SK-N-SH (cell line): Measurements from ENCODE around the gene TCF12. TPM values are rescaled to one million over a fixed set of nuclear protein-coding genes. Genes with fewer than 3 reads are reported as not detected.

ENCODE experiments used
- CTCF ChIA-PET: fragments of 300-600, 350-600 bp; formaldehyde crosslinking; extraction: SDS; loops from one replicate; lab custom pipeline; 2021; lab: Yijun Ruan, JAX
- POLR2A ChIA-PET: fragments of 350-600 bp; sonication (Branson Sonifier 250); formaldehyde crosslinking; extraction: SDS; loops from one replicate; lab custom pipeline; 2020; ENCODE audit warnings: antibody characterized with exemption, inconsistent platforms; lab: Yijun Ruan, JAX
- DNase-seq: peaks from one replicate; pipeline ENCODE4 v3.0.0; 2012
- H2AFZ ChIP-seq: fragments of 200-600 bp; sonication (generic); 2 replicates; pipeline ENCODE4 v1.8.1; 2016; ENCODE audit warnings: antibody characterized with exemption, mild to moderate bottlenecking, low read depth
- H3F3A ChIP-seq: fragments of 200-600 bp; sonication (generic); replicated peaks from 2 replicates; pipeline ENCODE3; 2016; ENCODE audit warnings: antibody characterized with exemption, mild to moderate bottlenecking; ENCODE audit not compliant: insufficient read depth
- H3K27ac ChIP-seq, 2 experiments: fragments of 200-500 bp in 1 of 2; fragments of 200-600 bp in 1 of 2; sonication (Bioruptor generic) in 1 of 2; sonication (generic), shearing (Covaris generic) in 1 of 2; 2 replicates each; pipeline versions ENCODE4 v1.5.1 to v1.6.1; 2014 to 2016; ENCODE audit warnings: low read depth in 2 of 2, inconsistent platforms in 1 of 2, low read length in 1 of 2, mild to moderate bottlenecking in 1 of 2, mixed read lengths in 1 of 2
- H3K27me3 ChIP-seq: fragments of 200-600 bp; sonication (generic), shearing (Covaris generic); 2 replicates; pipeline ENCODE4 v1.6.1; 2016; ENCODE audit warnings: mixed run types; ENCODE audit not compliant: insufficient read depth
- H3K36me3 ChIP-seq, 2 experiments: fragments of 200-500 bp in 1 of 2; fragments of 200-600 bp in 1 of 2; sonication (Bioruptor generic) in 1 of 2; sonication (generic) in 1 of 2; replicated peaks in 1 of 2; 2 replicates each; pipeline versions ENCODE3 to v1.5.1; 2014 to 2016; ENCODE audit warnings: low read length in 1 of 2, mild to moderate bottlenecking in 1 of 2; ENCODE audit not compliant: insufficient read depth in 2 of 2, control insufficient read depth in 1 of 2
- H3K4me1 ChIP-seq, 2 experiments: fragments of 200-500 bp in 1 of 2; fragments of 200-600 bp in 1 of 2; sonication (Bioruptor generic) in 1 of 2; sonication (generic), shearing (Covaris generic) in 1 of 2; 2 replicates each; pipeline versions ENCODE4 v1.5.1 to v1.6.1; 2014 to 2016; ENCODE audit warnings: low read depth in 1 of 2, low read length in 1 of 2, mixed run types in 1 of 2; ENCODE audit not compliant: insufficient read depth in 2 of 2, control insufficient read depth in 1 of 2
- H3K4me2 ChIP-seq: fragments of 200-600 bp; sonication (generic), shearing (Covaris generic); 2 replicates; pipeline ENCODE4 v1.6.1; 2017; ENCODE audit warnings: mixed run types
- H3K4me3 ChIP-seq, 2 experiments: fragments of 200-500 bp in 1 of 2; fragments of 200-600 bp in 1 of 2; sonication (Bioruptor generic) in 1 of 2; sonication (generic), shearing (Covaris generic) in 1 of 2; 2 replicates each; pipeline versions ENCODE4 v1.5.1 to v1.8.1; 2014 to 2016; ENCODE audit warnings: low read depth in 2 of 2, inconsistent platforms in 1 of 2, low read length in 1 of 2, mild to moderate bottlenecking in 1 of 2, mixed read lengths in 1 of 2, moderate library complexity in 1 of 2
- H3K79me2 ChIP-seq: fragments of 200-600 bp; sonication (generic); 2 replicates; pipeline ENCODE4 v1.8.1; 2017; ENCODE audit warnings: mild to moderate bottlenecking; ENCODE audit not compliant: insufficient read depth
- H3K9ac ChIP-seq: fragments of 200-600 bp; sonication (generic); 2 replicates; pipeline ENCODE4 v1.6.1; 2017; ENCODE audit warnings: mixed run types
- H3K9me2 ChIP-seq: fragments of 200-600 bp; sonication (generic); 2 replicates; pipeline ENCODE4 v1.6.1; 2017; ENCODE audit warnings: mixed run types
- H3K9me3 ChIP-seq: fragments of 200-600 bp; sonication (generic); 2 replicates; pipeline ENCODE4 v1.6.1; 2017; ENCODE audit warnings: mixed run types, mild to moderate bottlenecking, moderate library complexity
- H4K20me1 ChIP-seq: fragments of 200-600 bp; sonication (generic); 2 replicates; pipeline ENCODE4 v1.6.1; 2017; ENCODE audit warnings: mild to moderate bottlenecking, mixed run types; ENCODE audit not compliant: insufficient read depth
- CHD2 ChIP-seq: fragments of 150-350 bp; IDR thresholded peaks from 2 replicates; pipeline ENCODE4 v1.6.1; 2018; ENCODE audit warnings: low read length; ENCODE audit not compliant: partially characterized antibody
- ELF1 ChIP-seq: IDR thresholded peaks from 2 replicates; pipeline ENCODE4 v1.4.0; 2012
- FOSL2 ChIP-seq: IDR thresholded peaks from 2 replicates; pipeline ENCODE4 v1.4.0; 2012; ENCODE audit warnings: low read depth, mild to moderate bottlenecking, moderate library complexity, borderline replicate concordance
- FOXM1 ChIP-seq: IDR thresholded peaks from 2 replicates; pipeline ENCODE4 v1.4.0; 2012; ENCODE audit warnings: low read depth, mild to moderate bottlenecking
- GABPA ChIP-seq: IDR thresholded peaks from 2 replicates; pipeline ENCODE4 v1.4.0; 2012; ENCODE audit warnings: low read depth, mild to moderate bottlenecking
- MAX ChIP-seq: IDR thresholded peaks from 2 replicates; pipeline ENCODE4 v1.4.0; 2012; ENCODE audit warnings: low read depth
- MEF2A ChIP-seq: IDR thresholded peaks from 2 replicates; pipeline ENCODE4 v1.4.0; 2012; ENCODE audit warnings: low read depth, borderline replicate concordance
- NRF1 ChIP-seq: IDR thresholded peaks from 2 replicates; pipeline ENCODE4 v1.6.1; 2012; ENCODE audit warnings: low read depth, mild to moderate bottlenecking, low read length
- RCOR1 ChIP-seq: fragments of 150-350 bp; IDR thresholded peaks from 2 replicates; pipeline ENCODE4 v1.6.1; 2017; ENCODE audit warnings: antibody characterized with exemption, low read length
- REST ChIP-seq: IDR thresholded peaks from 2 replicates; pipeline ENCODE4 v1.6.1; 2012; ENCODE audit warnings: mild to moderate bottlenecking, low read depth, low read length, moderate library complexity
- RFX5 ChIP-seq: IDR thresholded peaks from 2 replicates; pipeline ENCODE4 v1.6.1; 2012; ENCODE audit warnings: mild to moderate bottlenecking, improper control_type of control experiment, low read length
- RXRA ChIP-seq: IDR thresholded peaks from 2 replicates; pipeline ENCODE4 v1.4.0; 2012; ENCODE audit warnings: low read depth, mild to moderate bottlenecking, borderline replicate concordance
- SIN3A ChIP-seq: IDR thresholded peaks from 2 replicates; pipeline ENCODE4 v1.6.1; 2012; ENCODE audit warnings: low read depth, mild to moderate bottlenecking, low read length, moderate library complexity, borderline replicate concordance
- TAF1 ChIP-seq: IDR thresholded peaks from 2 replicates; pipeline ENCODE4 v1.6.1; 2012; ENCODE audit warnings: low read depth, mild to moderate bottlenecking, low read length, moderate library complexity, borderline replicate concordance
- TCF12 ChIP-seq: IDR thresholded peaks from 2 replicates; pipeline ENCODE4 v1.4.0; 2012
- USF1 ChIP-seq: IDR thresholded peaks from 2 replicates; pipeline ENCODE4 v1.4.0; 2012; ENCODE audit warnings: low read depth, borderline replicate concordance
- YY1 ChIP-seq: IDR thresholded peaks from 2 replicates; pipeline ENCODE4 v1.4.0; 2012; ENCODE audit warnings: low read depth, mild to moderate bottlenecking
- WGBS: methylation state at CpG from one replicate; pipeline ENCODE4 v1.1.6; 2017; ENCODE audit warnings: low lambda C conversion rate; 5-methylcytosine and 5-hydroxymethylcytosine counted together
- polyA plus RNA-seq, 3 experiments: library from polyadenylated mRNA; depleted of rRNA; stranded (reverse); fragments of >200 nt; gene quantifications; 2 replicates each; pipeline ENCODE4 v1.2.3, GENCODE V29; 2012
- TF ChIP-seq, protein P1 (sequence below): IDR thresholded peaks from 2 replicates; pipeline ENCODE4 v1.4.0; 2012; ENCODE audit warnings: low read depth, borderline replicate concordance
- TF ChIP-seq, protein P2 (sequence below): IDR thresholded peaks from 2 replicates; pipeline ENCODE4; 2012
- TF ChIP-seq, protein P3 (sequence below): fragments of 150-350 bp; IDR thresholded peaks from 2 replicates; pipeline ENCODE4 v1.6.1; 2017; ENCODE audit warnings: antibody characterized with exemption, low read length, low read depth, borderline replicate concordance

Gene TCF12
- polyA plus RNA-seq, 1 of the 3 experiments (the other 2 are of a cell fraction): 49.6 TPM

GRCh38 chr15:57044970-57045369, 126.5 kb downstream of the TCF12 start (continued):
- TF ChIP-seq RFX5 (no peak), MEF2A (no peak), SIN3A (no peak), CHD2 (no peak), FOXM1 (no peak), NRF1 (no peak), USF1 (no peak), MAX (no peak), RXRA (no peak), ELF1 (no peak), GABPA (no peak), TAF1 (no peak)

DNA sequence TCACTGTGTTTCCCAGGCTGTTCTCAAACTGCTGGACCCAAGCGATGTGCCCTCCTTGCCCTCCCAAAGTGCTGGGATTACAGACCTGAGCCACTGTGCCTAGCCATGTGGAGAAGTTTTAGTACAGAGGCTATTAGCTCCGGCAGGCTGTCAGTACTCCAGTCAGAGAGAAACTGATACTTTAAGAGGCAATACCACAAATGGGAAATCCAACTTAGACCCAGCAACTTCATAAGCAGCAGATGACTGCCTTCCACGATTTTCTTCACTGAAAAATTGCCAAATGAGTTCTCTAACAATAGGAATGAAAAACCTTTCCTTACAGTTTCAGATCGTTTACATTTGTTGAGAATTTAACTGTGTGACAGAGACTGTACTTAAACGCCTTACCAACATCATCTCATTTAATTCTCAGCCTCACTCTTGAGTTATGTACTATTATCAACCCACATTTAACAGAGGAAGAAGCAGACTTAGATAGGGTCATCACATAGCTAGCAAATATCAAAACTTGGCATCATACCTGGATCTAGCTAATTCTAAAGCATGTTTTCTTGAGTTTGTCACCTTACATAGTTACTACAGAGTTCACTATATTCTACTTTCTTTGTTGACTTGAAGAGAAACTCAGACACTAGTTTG, 127.4 kb downstream of the TCF12 start:
- 89% methylated on average over 5 of the region's 5 CpGs for WGBS
- H3K9ac ChIP-seq: no peak overlapping the region
- H3F3A ChIP-seq: peaks cover 7% of the 10 kb centered on the region
- H3K9me3 ChIP-seq: no peaks in the 10 kb centered on the region
- no peaks in the 10 kb centered on the region for H3K27me3 ChIP-seq
- H3K27ac ChIP-seq: no peak overlapping the region
- no peak overlapping the region for H3K4me2 ChIP-seq
- ChIA-PET CTCF (no interaction called here), POLR2A (no interaction called here)
- no peak for DNase-seq
- peaks cover 96% of the 10 kb centered on the region for H3K79me2 ChIP-seq
- H4K20me1 ChIP-seq: peaks cover 5% of the 10 kb centered on the region; the same call in 1 of the 2 replicates
- peaks cover 0 to 5% of the 10 kb centered on the region in 2 experiments for H3K36me3 ChIP-seq
- H3K9me2 ChIP-seq: no peaks in the 10 kb centered on the region
- no peak overlapping the region for H2AFZ ChIP-seq
- no peak overlapping the region for H3K4me3 ChIP-seq
- H3K4me1 ChIP-seq: no peaks in the 10 kb centered on the region; a peak in 2 of 4 replicates
- TF ChIP-seq RCOR1 (no peak), NRF1 (no peak), REST (no peak), YY1 (no peak), FOSL2 (no peak), TCF12 (no peak), SIN3A (no peak)
- TF ChIP-seq, protein P1, sequence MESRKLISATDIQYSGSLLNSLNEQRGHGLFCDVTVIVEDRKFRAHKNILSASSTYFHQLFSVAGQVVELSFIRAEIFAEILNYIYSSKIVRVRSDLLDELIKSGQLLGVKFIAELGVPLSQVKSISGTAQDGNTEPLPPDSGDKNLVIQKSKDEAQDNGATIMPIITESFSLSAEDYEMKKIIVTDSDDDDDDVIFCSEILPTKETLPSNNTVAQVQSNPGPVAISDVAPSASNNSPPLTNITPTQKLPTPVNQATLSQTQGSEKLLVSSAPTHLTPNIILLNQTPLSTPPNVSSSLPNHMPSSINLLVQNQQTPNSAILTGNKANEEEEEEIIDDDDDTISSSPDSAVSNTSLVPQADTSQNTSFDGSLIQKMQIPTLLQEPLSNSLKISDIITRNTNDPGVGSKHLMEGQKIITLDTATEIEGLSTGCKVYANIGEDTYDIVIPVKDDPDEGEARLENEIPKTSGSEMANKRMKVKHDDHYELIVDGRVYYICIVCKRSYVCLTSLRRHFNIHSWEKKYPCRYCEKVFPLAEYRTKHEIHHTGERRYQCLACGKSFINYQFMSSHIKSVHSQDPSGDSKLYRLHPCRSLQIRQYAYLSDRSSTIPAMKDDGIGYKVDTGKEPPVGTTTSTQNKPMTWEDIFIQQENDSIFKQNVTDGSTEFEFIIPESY: no peak
- TF ChIP-seq, protein P2, sequence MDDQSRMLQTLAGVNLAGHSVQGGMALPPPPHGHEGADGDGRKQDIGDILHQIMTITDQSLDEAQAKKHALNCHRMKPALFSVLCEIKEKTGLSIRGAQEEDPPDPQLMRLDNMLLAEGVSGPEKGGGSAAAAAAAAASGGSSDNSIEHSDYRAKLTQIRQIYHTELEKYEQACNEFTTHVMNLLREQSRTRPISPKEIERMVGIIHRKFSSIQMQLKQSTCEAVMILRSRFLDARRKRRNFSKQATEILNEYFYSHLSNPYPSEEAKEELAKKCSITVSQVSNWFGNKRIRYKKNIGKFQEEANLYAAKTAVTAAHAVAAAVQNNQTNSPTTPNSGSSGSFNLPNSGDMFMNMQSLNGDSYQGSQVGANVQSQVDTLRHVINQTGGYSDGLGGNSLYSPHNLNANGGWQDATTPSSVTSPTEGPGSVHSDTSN: no peak
- TF ChIP-seq, protein P3, sequence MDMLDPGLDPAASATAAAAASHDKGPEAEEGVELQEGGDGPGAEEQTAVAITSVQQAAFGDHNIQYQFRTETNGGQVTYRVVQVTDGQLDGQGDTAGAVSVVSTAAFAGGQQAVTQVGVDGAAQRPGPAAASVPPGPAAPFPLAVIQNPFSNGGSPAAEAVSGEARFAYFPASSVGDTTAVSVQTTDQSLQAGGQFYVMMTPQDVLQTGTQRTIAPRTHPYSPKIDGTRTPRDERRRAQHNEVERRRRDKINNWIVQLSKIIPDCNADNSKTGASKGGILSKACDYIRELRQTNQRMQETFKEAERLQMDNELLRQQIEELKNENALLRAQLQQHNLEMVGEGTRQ: no peak
